Caco-2 (cell line): ENCODE measurements around the gene NPAS2. TPM values are rescaled to one million over a fixed set of nuclear protein-coding genes. Genes with fewer than 3 reads are reported as not detected.

Experiments
- BruUV-seq: library from RNA; stranded (reverse); fragments of 400-500 nt; replicated peaks from 2 replicates; lab custom pipeline; 2021; lab: Mats Ljungman, UMichigan
- CTCF ChIA-PET: fragments of 300-600 bp; sonication (Branson Sonifier 250); formaldehyde crosslinking; loops from one replicate; lab custom pipeline; 2022; ENCODE audit warnings: antibody characterized with exemption; lab: Charles Lee
- POLR2A ChIA-PET: fragments of 300-600 bp; sonication (Branson Sonifier 250); formaldehyde crosslinking; loops from one replicate; lab custom pipeline; 2022; ENCODE audit warnings: antibody characterized with exemption; lab: Charles Lee
- DNase-seq, 2 experiments: peaks; one replicate each; pipeline versions ENCODE4 v3.0.0 to v3.0.0-alpha.2; 2020 to 2022
- H3K27me3 ChIP-seq: replicated peaks from 2 replicates; pipeline ENCODE4 v1.6.0; 2011; ENCODE audit warnings: low read length; ENCODE audit not compliant: control insufficient read depth, insufficient read depth
- H3K36me3 ChIP-seq: 2 replicates; pipeline ENCODE4 v1.5.1; 2011; ENCODE audit warnings: low read length; ENCODE audit not compliant: control insufficient read depth, insufficient read depth
- H3K4me1 ChIP-seq: fragments of 250-450 bp; sonication (Bioruptor Pico); 2 replicates; pipeline ENCODE4 v1.5.1; 2020; ENCODE audit warnings: mild to moderate bottlenecking
- H3K4me3 ChIP-seq: 2 replicates; pipeline ENCODE4 v1.5.1; 2011; ENCODE audit warnings: low read depth, mild to moderate bottlenecking, control low read depth, low read length
- H3K9me3 ChIP-seq: fragments of 250-450 bp; sonication (Bioruptor Pico); 2 replicates; pipeline ENCODE4 v1.5.1; 2020; ENCODE audit warnings: mild to moderate bottlenecking, moderate library complexity
- H3K27ac Mint-ChIP-seq: one replicate; pipeline ENCODE4 v1.8.0; 2022; ENCODE audit warnings: mixed read lengths; ENCODE audit not compliant: unreplicated experiment
- H3K27me3 Mint-ChIP-seq: one replicate; pipeline ENCODE4 v1.8.0; 2022; ENCODE audit warnings: mixed read lengths; ENCODE audit not compliant: insufficient read depth, unreplicated experiment
- H3K36me3 Mint-ChIP-seq: one replicate; pipeline ENCODE4 v1.8.0; 2022; ENCODE audit warnings: mild to moderate bottlenecking, mixed read lengths; ENCODE audit not compliant: insufficient read depth, unreplicated experiment
- H3K4me1 Mint-ChIP-seq: one replicate; pipeline ENCODE4 v1.8.0; 2022; ENCODE audit warnings: low read depth, mixed read lengths; ENCODE audit not compliant: unreplicated experiment
- H3K4me3 Mint-ChIP-seq: one replicate; pipeline ENCODE4 v1.8.0; 2022; ENCODE audit warnings: mild to moderate bottlenecking, moderate library complexity, mixed read lengths; ENCODE audit not compliant: unreplicated experiment
- H3K9me3 Mint-ChIP-seq: one replicate; pipeline ENCODE4 v1.8.0; 2022; ENCODE audit warnings: mixed read lengths; ENCODE audit not compliant: unreplicated experiment
- intact Hi-C: fragments of 100-400 bp; cut with micrococcal nuclease; formaldehyde crosslinking; loops from one replicate; pipeline ENCODE4 v1.10.0; 2022; ENCODE audit not compliant: unreplicated experiment
- total RNA-seq: library from RNA; stranded (reverse); gene quantifications from 2 replicates; pipeline ENCODE4 v1.2.3, GENCODE V29; 2022
- TF ChIP-seq, protein P1 (sequence below), 2 experiments: fragments of 200-600 bp in 1 of 2; IDR thresholded peaks; 1 replicate in 1 of 2; 2 replicates in 1 of 2; pipeline versions ENCODE4 v1.5.1 to v1.8.0; 2011 to 2022; ENCODE audit warnings: antibody characterized with exemption in 1 of 2, control low read depth in 1 of 2, inconsistent platforms in 1 of 2, low read depth in 1 of 2, low read length in 1 of 2, mild to moderate bottlenecking in 1 of 2, moderate library complexity in 1 of 2; ENCODE audit not compliant: insufficient read depth in 1 of 2, severe bottlenecking in 1 of 2, unreplicated experiment in 1 of 2

The NPAS2 gene
- total RNA-seq, 1 experiment from 2014 or later: 2.8 TPM

DNA sequence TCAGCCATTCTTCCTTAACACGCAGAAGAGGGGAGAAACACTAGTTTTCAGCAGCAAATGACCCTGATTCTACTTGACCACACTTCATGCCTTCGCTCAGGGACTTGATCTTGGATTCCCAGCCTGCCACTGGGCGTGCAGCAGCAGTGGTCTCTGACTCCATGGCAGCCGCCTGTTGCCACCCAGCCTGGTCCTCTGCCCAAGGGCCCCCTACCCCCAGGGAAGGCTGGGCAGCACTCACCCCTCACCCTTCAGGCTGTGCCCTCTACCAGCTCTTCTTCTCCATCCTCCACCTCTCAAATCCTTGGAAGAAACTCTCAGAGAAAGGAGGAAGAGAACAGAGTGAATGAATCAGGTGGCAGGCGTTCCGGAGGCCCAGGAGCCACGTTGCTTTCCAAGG is 150.1 kb downstream of the NPAS2 start:
- Histone ChIP-seq H3K9me3 (no peaks in the 10 kb centered on the region), H3K36me3 (no peaks in the 10 kb centered on the region), H3K27me3 (0 out of 2 replicates have a peak, but pooled peaks cover 1% of the 10 kb centered on the region), H3K4me3 (no peak overlapping the region), H3K4me1 (no peaks in the 10 kb centered on the region)
- H3K9me3 Mint-ChIP-seq: no peaks in the 10 kb centered on the region
- no peaks in the 10 kb centered on the region for H3K4me1 Mint-ChIP-seq
- no TSS peak for BruUV-seq
- DNase-seq: no peak
- TF ChIP-seq, protein P1, sequence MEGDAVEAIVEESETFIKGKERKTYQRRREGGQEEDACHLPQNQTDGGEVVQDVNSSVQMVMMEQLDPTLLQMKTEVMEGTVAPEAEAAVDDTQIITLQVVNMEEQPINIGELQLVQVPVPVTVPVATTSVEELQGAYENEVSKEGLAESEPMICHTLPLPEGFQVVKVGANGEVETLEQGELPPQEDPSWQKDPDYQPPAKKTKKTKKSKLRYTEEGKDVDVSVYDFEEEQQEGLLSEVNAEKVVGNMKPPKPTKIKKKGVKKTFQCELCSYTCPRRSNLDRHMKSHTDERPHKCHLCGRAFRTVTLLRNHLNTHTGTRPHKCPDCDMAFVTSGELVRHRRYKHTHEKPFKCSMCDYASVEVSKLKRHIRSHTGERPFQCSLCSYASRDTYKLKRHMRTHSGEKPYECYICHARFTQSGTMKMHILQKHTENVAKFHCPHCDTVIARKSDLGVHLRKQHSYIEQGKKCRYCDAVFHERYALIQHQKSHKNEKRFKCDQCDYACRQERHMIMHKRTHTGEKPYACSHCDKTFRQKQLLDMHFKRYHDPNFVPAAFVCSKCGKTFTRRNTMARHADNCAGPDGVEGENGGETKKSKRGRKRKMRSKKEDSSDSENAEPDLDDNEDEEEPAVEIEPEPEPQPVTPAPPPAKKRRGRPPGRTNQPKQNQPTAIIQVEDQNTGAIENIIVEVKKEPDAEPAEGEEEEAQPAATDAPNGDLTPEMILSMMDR (IDR thresholded peaks at IDR 0.05; ENCODE audit: insufficient read depth in 1 of 2, low read depth in 1 of 2, low read length in 1 of 2, severe bottlenecking in 1 of 2, unreplicated experiment in 1 of 2): no peak
- ChIA-PET POLR2A (no interaction called here), CTCF (no interaction called here)
- intact Hi-C loops: no loop called here
- H3K27ac Mint-ChIP-seq: no peak overlapping the region
- H3K4me3 Mint-ChIP-seq: no peak overlapping the region
- H3K36me3 Mint-ChIP-seq: no peaks in the 10 kb centered on the region
- H3K27me3 Mint-ChIP-seq: no peaks in the 10 kb centered on the region

DNA sequence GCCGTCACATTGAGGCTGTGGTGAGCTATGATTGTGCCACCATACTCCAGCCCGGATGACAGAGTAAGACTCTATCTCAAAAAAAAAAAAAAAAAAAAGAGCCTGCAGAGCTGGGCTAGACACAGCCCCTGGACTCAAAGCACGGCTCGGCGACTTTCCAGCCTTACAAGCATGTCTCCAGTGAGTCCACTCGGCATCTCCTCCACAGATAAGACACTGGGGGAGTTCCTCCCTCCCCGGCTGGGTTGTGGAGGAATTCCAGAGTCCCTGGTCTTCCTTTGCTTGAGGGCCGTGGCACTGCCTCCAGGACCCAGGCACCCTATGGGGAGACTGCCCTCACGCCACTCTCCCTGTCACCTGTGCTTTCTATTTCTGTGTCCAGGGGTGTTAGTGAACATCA is 151.3 kb downstream of the NPAS2 start:
- TF ChIP-seq, protein P1 (IDR thresholded peaks at IDR 0.05; ENCODE audit: insufficient read depth in 1 of 2, low read depth in 1 of 2, low read length in 1 of 2, severe bottlenecking in 1 of 2, unreplicated experiment in 1 of 2): no peak
- Mint-ChIP-seq H3K27me3 (no peaks in the 10 kb centered on the region), H3K9me3 (no peaks in the 10 kb centered on the region), H3K36me3 (no peaks in the 10 kb centered on the region), H3K4me1 (no peaks in the 10 kb centered on the region), H3K27ac (no peak overlapping the region), H3K4me3 (no peak overlapping the region)
- intact Hi-C loops: no loop called here
- DNase-seq: no peak
- H3K4me1 ChIP-seq: no peaks in the 10 kb centered on the region
- CTCF ChIA-PET: no interaction called here
- no peak overlapping the region for H3K4me3 ChIP-seq
- 0 out of 2 replicates have a peak, but pooled peaks cover 1% of the 10 kb centered on the region for H3K27me3 ChIP-seq
- no TSS peak for BruUV-seq
- H3K9me3 ChIP-seq: no peaks in the 10 kb centered on the region
- no peaks in the 10 kb centered on the region for H3K36me3 ChIP-seq
- POLR2A ChIA-PET: no interaction called here

DNA sequence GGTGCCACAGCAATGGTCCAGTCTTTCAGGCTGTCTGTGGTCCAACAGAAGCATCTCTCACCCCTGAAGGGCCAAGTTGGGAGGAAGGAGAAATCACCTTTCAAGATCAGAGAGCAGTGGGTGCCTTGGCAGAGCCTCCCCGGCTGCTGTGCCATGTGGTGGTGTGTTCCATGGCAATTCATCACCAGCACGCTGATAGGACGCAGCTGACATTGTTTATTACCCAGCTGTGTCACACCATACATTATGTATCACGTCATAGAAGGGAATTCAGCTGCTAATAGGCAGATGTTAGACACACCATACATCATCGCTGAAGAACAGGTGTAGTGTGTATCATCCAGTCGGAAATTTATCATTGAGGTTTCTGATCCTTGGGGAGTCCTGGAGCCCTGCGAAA is 152.5 kb downstream of the NPAS2 start:
- H3K36me3 ChIP-seq: no peaks in the 10 kb centered on the region
- POLR2A ChIA-PET: no interaction called here
- H3K4me1 Mint-ChIP-seq: no peaks in the 10 kb centered on the region

More for the DNA sequence above, 152.5 kb downstream of the NPAS2 start:
- CTCF ChIA-PET: no interaction called here
- no peaks in the 10 kb centered on the region for H3K27me3 Mint-ChIP-seq
- Histone ChIP-seq H3K4me1 (no peaks in the 10 kb centered on the region), H3K9me3 (no peaks in the 10 kb centered on the region), H3K27me3 (0 out of 2 replicates have a peak, but pooled peaks cover 1% of the 10 kb centered on the region), H3K4me3 (no peak overlapping the region)
- BruUV-seq: no TSS peak
- no peaks in the 10 kb centered on the region for H3K9me3 Mint-ChIP-seq
- H3K27ac Mint-ChIP-seq: no peak overlapping the region
- no peaks in the 10 kb centered on the region for H3K36me3 Mint-ChIP-seq
- no peak for DNase-seq
- H3K4me3 Mint-ChIP-seq: no peak overlapping the region
- TF ChIP-seq, protein P1 (IDR thresholded peaks at IDR 0.05; ENCODE audit: insufficient read depth in 1 of 2, low read depth in 1 of 2, low read length in 1 of 2, severe bottlenecking in 1 of 2, unreplicated experiment in 1 of 2): no peak
- intact Hi-C loops: no loop called here
